HG02852 (cell line): Measurements from ENCODE around the gene MSL1.
A peak's percentile ranks its signal among the peaks of the same experiment; 100 is the strongest.

Source experiments
- ATAC-seq: cut with Tn5 transposase; IDR thresholded peaks from one replicate; pipeline ENCODE4 v1.9.1; 2021; ENCODE audit warnings: mild to moderate bottlenecking, moderate library complexity; ENCODE audit not compliant: unreplicated experiment

MSL1 gene

GRCh38 chr17:40091691-40092397 lies 29.9 kb upstream of the MSL1 start:
- ATAC-seq, result no peak

GRCh38 chr17:40092581-40092980 lies 29.2 kb upstream of the MSL1 start:
- ATAC-seq, result no peak

- ATAC-seq, result no peak
Measured at GRCh38 chr17:40093005-40093579, 28.7 kb upstream of the MSL1 start.

GRCh38 chr17:40093580-40094201 lies 28.1 kb upstream of the MSL1 start:
- no peak for ATAC-seq

GRCh38 chr17:40094874-40095273 lies 26.9 kb upstream of the MSL1 start:
- no peak for ATAC-seq

GRCh38 chr17:40095351-40095943 lies 26.3 kb upstream of the MSL1 start:
- no peak for ATAC-seq

- peak; percentile 56 for ATAC-seq
Measured at GRCh38 chr17:40095944-40096791, 25.6 kb upstream of the MSL1 start.

GRCh38 chr17:40097087-40097486 lies 24.7 kb upstream of the MSL1 start:
- no peak for ATAC-seq

GRCh38 chr17:40097931-40098845 lies 23.6 kb upstream of the MSL1 start:
- no peak for ATAC-seq

- ATAC-seq, result peak; percentile 58
Measured at GRCh38 chr17:40098846-40099618, 22.7 kb upstream of the MSL1 start.

- no peak for ATAC-seq
Measured at GRCh38 chr17:40099619-40100418, 22.0 kb upstream of the MSL1 start.

- no peak for ATAC-seq
Measured at GRCh38 chr17:40100419-40100668, 21.4 kb upstream of the MSL1 start, which contains the start of gene NR1D1. TSS of gene NR1D1 (minus strand) at chr17:40100589. CDS start at chr17:40100094, 495 bp downstream.

GRCh38 chr17:40100669-40101366 lies 21.0 kb upstream of the MSL1 start:
- no peak for ATAC-seq

GRCh38 chr17:40101367-40102210 lies 20.2 kb upstream of the MSL1 start:
- ATAC-seq, result no peak

GRCh38 chr17:40103071-40103661 lies 18.6 kb upstream of the MSL1 start:
- no peak for ATAC-seq

GRCh38 chr17:40103688-40104087 lies 18.1 kb upstream of the MSL1 start:
- ATAC-seq, result no peak
